Measurements from ENCODE around the gene JCHAIN.
"Not testable (repeated sequence)": the region's sequence is repeated elsewhere in the genome, so short reads cannot be mapped to it uniquely, and the experiment has no call there.

JCHAIN gene

GRCh38 chr4:70667740-70668535 is 1.6 kb upstream of the JCHAIN start:
- Histone ChIP-seq H3F3A (ENCODE audit: insufficient read depth, low read length) (no peaks in the 10 kb centered on the region), H3K79me2 (ENCODE audit: insufficient read depth, low read length) (peaks cover 42% of the 10 kb centered on the region), H3K4me2 (ENCODE audit: low read length) (peak overlapping the region; percentile 95), H2AFZ (ENCODE audit: low read length) (no peak overlapping the region), H3K4me3 (ENCODE audit: low read depth, low read length, poor library complexity, severe bottlenecking) (peak overlapping the region; percentile 97), H3K9ac (ENCODE audit: low read length) (peak overlapping the region; percentile 99), H3K9me3 (ENCODE audit: low read length) (no peaks in the 10 kb centered on the region), H3K9me2 (ENCODE audit: low read depth, low read length) (no peaks in the 10 kb centered on the region), H3K36me3 (ENCODE audit: insufficient read depth, low read length) (peaks cover 30% of the 10 kb centered on the region), H3K27me3 (ENCODE audit: insufficient read depth, low read length) (no peaks in the 10 kb centered on the region), H3K4me1 (ENCODE audit: insufficient read depth, low read length, severe bottlenecking) (peaks cover 67% of the 10 kb centered on the region), H3K27ac (ENCODE audit: low read depth, low read length, poor library complexity, severe bottlenecking) (peak overlapping the region; percentile 95), H4K20me1 (ENCODE audit: insufficient read depth, low read length) (no peaks in the 10 kb centered on the region)
- TF ChIP-seq CTCF (IDR thresholded peaks at IDR 0.05; ENCODE audit: low read length) (no peak), EZH2 (IDR thresholded peaks at IDR 0.05; ENCODE audit: borderline replicate concordance, low read length) (no peak)

GRCh38 chr4:70661309-70661922 is 4.9 kb downstream of the JCHAIN start:
- peaks cover 90% of the 10 kb centered on the region for H3K79me2 ChIP-seq (ENCODE audit: insufficient read depth, low read length)
- not testable (repeated sequence) for H3K9me3 ChIP-seq (ENCODE audit: low read length); H2AFZ ChIP-seq (ENCODE audit: low read length); H3K9me2 ChIP-seq (ENCODE audit: low read depth, low read length); H3K27me3 ChIP-seq (ENCODE audit: insufficient read depth, low read length); H4K20me1 ChIP-seq (ENCODE audit: insufficient read depth, low read length)
- H3K4me3 ChIP-seq (ENCODE audit: low read depth, low read length, poor library complexity, severe bottlenecking), result peak overlapping the region; percentile 97
- peaks cover 91% of the 10 kb centered on the region for H3K36me3 ChIP-seq (ENCODE audit: insufficient read depth, low read length)
- H3K4me1 ChIP-seq (ENCODE audit: insufficient read depth, low read length, severe bottlenecking), result peaks cover 65% of the 10 kb centered on the region
- H3F3A ChIP-seq (ENCODE audit: insufficient read depth, low read length), result peaks cover 24% of the 10 kb centered on the region
- peak overlapping the region; percentile 95 for H3K4me2 ChIP-seq (ENCODE audit: low read length)
- H3K9ac ChIP-seq (ENCODE audit: low read length), result peak overlapping the region; percentile 99
- peak overlapping the region; percentile 95 for H3K27ac ChIP-seq (ENCODE audit: low read depth, low read length, poor library complexity, severe bottlenecking)

GRCh38 chr4:70660106-70660505 is 6.2 kb downstream of the JCHAIN start:
- Histone ChIP-seq H2AFZ (ENCODE audit: low read length) (no peak overlapping the region), H3K9me3 (ENCODE audit: low read length) (no peaks in the 10 kb centered on the region), H3K4me3 (ENCODE audit: low read depth, low read length, poor library complexity, severe bottlenecking) (peak overlapping the region; percentile 97), H4K20me1 (ENCODE audit: insufficient read depth, low read length) (no peaks in the 10 kb centered on the region), H3K36me3 (ENCODE audit: insufficient read depth, low read length) (peaks cover 94% of the 10 kb centered on the region), H3K4me2 (ENCODE audit: low read length) (peak overlapping the region; percentile 95), H3K4me1 (ENCODE audit: insufficient read depth, low read length, severe bottlenecking) (peaks cover 78% of the 10 kb centered on the region), H3K9ac (ENCODE audit: low read length) (peak overlapping the region; percentile 99), H3K9me2 (ENCODE audit: low read depth, low read length) (no peaks in the 10 kb centered on the region), H3F3A (ENCODE audit: insufficient read depth, low read length) (peaks cover 35% of the 10 kb centered on the region), H3K27ac (ENCODE audit: low read depth, low read length, poor library complexity, severe bottlenecking) (peak overlapping the region; percentile 95), H3K27me3 (ENCODE audit: insufficient read depth, low read length) (no peaks in the 10 kb centered on the region), H3K79me2 (ENCODE audit: insufficient read depth, low read length) (peaks cover 77% of the 10 kb centered on the region)
- TF ChIP-seq EZH2 (IDR thresholded peaks at IDR 0.05; ENCODE audit: borderline replicate concordance, low read length) (no peak), CTCF (IDR thresholded peaks at IDR 0.05; ENCODE audit: low read length) (no peak)

All from OCI-LY1 (cell line).